ENCODE results near the gene PDE6B. TPM values are rescaled to one million over a fixed set of nuclear protein-coding genes. Genes with fewer than 3 reads are reported as not detected.

PDE6B gene
- total and polyA plus RNA-seq, 2 experiments from 2014 or later = 3.4 to 5.0 TPM

GRCh38 chr4:620201-620600 lies 5.2 kb upstream of the PDE6B start (continued):
- TF ChIP-seq ZNF462 (CRISPR knock-in tag; IDR thresholded peaks at IDR 0.05) (no peak), EZH2phosphoT487 (IDR thresholded peaks at IDR 0.05; ENCODE audit: unreplicated experiment) (no peak), ZNF114 (CRISPR knock-in tag; IDR thresholded peaks at IDR 0.05) (no peak), ETS1 (IDR thresholded peaks at IDR 0.05) (no peak), JUNB (IDR thresholded peaks at IDR 0.05; ENCODE audit: unreplicated experiment) (no peak), POLR2AphosphoS5 (IDR thresholded peaks at IDR 0.05; ENCODE audit: low read depth) (no peak), EZH2 (IDR thresholded peaks at IDR 0.05; ENCODE audit: low read depth, unreplicated experiment) (no peak)

GRCh38 chr4:620851-621261 lies 4.5 kb upstream of the PDE6B start:
- H3K36me3 Mint-ChIP-seq (ENCODE audit: low read depth) = no peaks in the 10 kb centered on the region
- peaks cover 6% of the 10 kb centered on the region for H3K27me3 Mint-ChIP-seq (ENCODE audit: insufficient read depth, low read depth, poor library complexity)
- no peak overlapping the region for H3K27ac Mint-ChIP-seq
- DNase-seq (ENCODE audit: low spot score) = no peak
- TF ChIP-seq JUNB (IDR thresholded peaks at IDR 0.05; ENCODE audit: unreplicated experiment) = no peak
- TF ChIP-seq EZH2phosphoT487 (IDR thresholded peaks at IDR 0.05; ENCODE audit: unreplicated experiment) = no peak
- no peak for TF ChIP-seq ZNF462 (CRISPR knock-in tag; IDR thresholded peaks at IDR 0.05)
- no peak for TF ChIP-seq CREB1 (CRISPR knock-in tag; IDR thresholded peaks at IDR 0.05; ENCODE audit: low read depth)
- no peak for TF ChIP-seq NANOG (IDR thresholded peaks at IDR 0.05; ENCODE audit: borderline replicate concordance)
- TF ChIP-seq STAT1 (IDR thresholded peaks at IDR 0.05; ENCODE audit: unreplicated experiment) = no peak
- H3K27me3 ChIP-seq (ENCODE audit: insufficient read depth) = no peaks in the 10 kb centered on the region
- H3K4me1 ChIP-seq (ENCODE audit: insufficient read depth) = no peaks in the 10 kb centered on the region; the same call in 1 of the 2 replicates
- H3K27ac ChIP-seq (ENCODE audit: low read depth) = no peak overlapping the region
- H3K4me3 Mint-ChIP-seq = no peak overlapping the region
- no peaks in the 10 kb centered on the region for H3K9me3 Mint-ChIP-seq
- H3K9me2 ChIP-seq (ENCODE audit: insufficient read depth) = no peaks in the 10 kb centered on the region
- H3K4me2 ChIP-seq = no peak overlapping the region
- ATAC-seq = no peak
- no peaks in the 10 kb centered on the region for H3K36me3 ChIP-seq (ENCODE audit: insufficient read depth)
- H4K20me1 ChIP-seq (replicated peaks; ENCODE audit: insufficient read depth) = no peaks in the 10 kb centered on the region
- H3K4me3 ChIP-seq = no peak overlapping the region
- no peaks in the 10 kb centered on the region for H3F3A ChIP-seq (replicated peaks; ENCODE audit: low read depth)
- H3K79me2 ChIP-seq (replicated peaks; ENCODE audit: insufficient read depth) = no peaks in the 10 kb centered on the region
- no peak overlapping the region for H2AFZ ChIP-seq
- H3K4me1 Mint-ChIP-seq = peaks cover 10% of the 10 kb centered on the region

Measured in GM23338 (cell line).